Measurements from ENCODE around the gene PBX2.
A peak's percentile ranks its signal among the peaks of the same experiment; 100 is the strongest.
"Not testable (repeated sequence)": the region's sequence is repeated elsewhere in the genome, so short reads cannot be mapped to it uniquely, and the experiment has no call there.

PBX2 gene

DNA sequence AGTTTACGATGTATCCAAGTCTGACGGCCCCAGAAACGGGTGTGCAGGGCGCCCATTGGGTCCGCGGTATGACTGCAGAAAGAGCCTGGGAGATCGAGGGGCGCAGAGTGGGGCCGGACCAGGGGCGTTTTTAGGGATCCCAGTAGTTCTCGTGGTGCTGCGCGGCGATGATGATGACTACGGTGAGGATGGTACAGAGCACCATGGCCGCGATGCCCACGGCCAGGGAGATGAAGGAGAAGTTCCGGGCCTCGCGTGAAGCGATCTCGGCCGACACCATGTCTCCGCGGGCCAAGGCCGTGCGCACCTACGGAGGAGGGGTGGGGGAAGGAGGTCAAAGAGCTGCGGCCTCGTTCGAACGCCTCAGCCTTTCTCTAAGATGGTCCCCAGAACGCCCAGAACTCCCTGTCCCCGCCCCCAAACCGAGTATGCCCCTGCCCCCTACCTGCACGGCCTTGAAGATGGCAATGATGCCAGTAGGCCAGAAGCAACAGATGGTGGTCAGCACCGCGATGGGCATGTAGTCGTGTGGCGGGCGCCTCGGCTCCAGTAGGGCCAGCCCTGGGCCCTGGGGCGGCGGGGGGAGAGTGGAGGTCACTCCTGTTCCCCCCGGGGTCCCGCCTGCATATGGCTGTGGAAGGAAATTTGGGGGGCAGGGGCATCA is 40.8 kb downstream of the PBX2 start:
- DNase-seq (ENCODE audit: low spot score) = no peak

DNA sequence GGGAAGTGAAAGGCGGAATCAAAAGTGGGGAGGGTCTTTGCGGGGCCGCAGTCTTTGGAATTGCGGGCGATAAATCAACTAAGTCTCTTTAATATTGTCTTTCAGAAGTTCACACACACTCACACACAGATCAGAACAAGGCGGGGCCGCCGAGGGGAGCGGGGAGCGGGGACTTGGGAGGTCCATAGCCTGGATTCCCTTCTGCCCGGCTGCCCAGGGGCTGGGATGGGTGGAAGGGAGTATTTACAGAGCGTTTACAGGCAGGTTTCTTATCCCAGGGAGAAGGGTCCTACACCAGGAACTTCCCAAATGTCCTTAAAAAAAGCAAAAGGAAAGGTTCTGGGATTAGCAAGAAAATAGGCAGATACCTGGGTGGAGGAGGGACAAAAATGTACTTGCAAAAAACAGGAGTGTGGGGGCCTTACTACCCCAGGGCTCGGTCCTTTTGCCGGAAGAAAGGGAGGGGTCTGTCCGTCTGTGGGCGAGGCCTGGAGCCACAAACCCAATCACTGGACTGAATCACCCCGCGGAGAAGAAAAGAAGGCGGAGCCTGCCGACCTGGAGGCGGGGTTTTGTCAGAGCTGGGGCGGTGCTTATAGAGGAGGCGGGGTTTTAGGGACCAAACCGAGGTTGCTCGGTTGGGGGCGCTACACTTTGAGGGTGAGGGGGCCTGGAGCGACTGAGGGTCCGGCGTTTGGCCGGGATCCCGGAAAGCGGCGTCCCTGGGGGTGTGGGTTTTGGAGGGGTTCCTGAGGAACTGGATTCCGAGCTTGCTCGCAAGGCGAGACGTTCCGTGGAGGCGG is 41.5 kb downstream of the PBX2 start:
- DNase-seq (ENCODE audit: low spot score) = peak; percentile 26

DNA sequence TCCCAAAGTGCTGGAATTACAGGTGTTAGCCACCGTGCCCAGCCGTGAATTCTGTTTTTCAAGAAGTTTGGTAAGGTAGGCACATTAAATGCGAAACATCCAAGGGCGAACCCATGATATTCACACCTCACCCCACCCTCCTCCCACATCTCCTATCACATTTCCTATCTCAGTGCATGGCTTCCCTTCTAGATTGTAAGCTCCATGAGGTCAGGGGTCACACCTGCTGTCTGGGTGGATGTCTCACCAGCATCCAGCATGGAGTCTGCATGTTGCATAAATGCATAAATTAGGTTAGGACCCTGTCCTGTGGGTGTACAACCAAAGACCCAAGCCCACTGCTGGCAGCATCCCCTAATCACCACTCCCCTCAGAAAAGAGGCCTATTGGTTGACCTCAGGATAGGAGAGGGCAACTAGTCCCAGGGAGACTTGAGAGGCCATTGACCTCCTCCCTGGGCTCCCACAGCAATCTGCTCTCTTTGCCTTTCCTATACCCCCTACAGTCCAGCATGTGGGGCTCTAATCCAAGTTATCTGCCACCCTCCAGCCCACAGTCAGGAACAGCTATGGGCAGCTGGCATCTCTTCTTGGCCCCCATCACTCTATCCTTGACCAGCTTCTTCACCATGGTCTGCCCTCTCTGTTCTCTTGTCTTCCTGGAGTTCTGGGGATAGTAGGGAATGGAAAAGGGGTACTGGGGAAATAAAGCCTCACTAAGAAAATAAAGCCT is 42.4 kb downstream of the PBX2 start:
- no peak for DNase-seq (ENCODE audit: low spot score)

DNA sequence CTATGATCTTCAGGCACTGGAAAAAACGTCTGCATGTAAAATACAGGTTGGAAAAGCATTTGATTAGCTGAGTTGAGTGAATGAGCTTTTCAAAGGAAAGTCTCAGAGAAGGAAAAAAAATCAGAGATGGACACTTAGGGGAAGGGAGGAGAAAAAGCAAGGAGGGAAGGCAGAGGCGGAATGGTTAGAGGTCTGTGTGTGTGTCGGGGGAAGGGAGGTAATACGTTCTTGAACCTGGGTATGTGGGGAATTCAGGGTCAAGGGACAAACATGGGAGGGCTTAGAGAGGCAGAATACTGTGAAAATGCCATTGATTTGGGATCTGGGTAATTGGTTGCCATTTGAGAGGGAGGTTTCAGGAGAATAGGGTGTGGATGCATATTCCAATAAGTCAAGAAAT is 43.3 kb downstream of the PBX2 start:
- DNase-seq (ENCODE audit: low spot score) = no peak

GRCh38 chr6:32146287-32146686 is 43.7 kb downstream of the PBX2 start:
- peak; percentile 21 for DNase-seq (ENCODE audit: low spot score)

GRCh38 chr6:32144238-32144637 is 45.8 kb downstream of the PBX2 start:
- not testable (repeated sequence) for DNase-seq (ENCODE audit: low spot score)

GRCh38 chr6:32140420-32141046 is 49.5 kb downstream of the PBX2 start:
- DNase-seq (ENCODE audit: low spot score) = no peak

DNA sequence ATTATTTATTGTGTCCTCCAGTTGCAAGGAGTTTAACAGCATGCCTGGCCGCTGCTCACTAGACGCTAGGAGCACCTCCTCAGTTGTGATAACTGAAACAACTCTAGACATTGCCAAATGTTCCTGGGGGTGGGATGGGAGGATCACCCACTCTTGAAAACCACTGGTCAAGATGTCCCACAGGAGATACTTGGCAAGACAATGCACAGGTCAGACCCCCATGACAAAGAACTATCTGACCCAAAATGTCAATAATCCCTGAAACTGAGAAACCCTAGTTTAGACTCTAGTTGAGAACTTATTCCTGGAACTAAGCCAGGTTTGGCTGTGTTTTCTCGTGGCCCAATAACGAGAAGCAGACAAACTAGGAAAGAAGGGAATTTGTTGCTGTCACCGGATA is 50.4 kb downstream of the PBX2 start:
- no peak for DNase-seq (ENCODE audit: low spot score)

GRCh38 chr6:32137454-32137853 is 52.5 kb downstream of the PBX2 start:
- no peak for DNase-seq (ENCODE audit: low spot score)
